Calu3 (cell line): ENCODE results near the gene SND1. TPM values are rescaled to one million over a fixed set of nuclear protein-coding genes. Genes with fewer than 3 reads are reported as not detected.
"Not testable (repeated sequence)": the region's sequence is repeated elsewhere in the genome, so short reads cannot be mapped to it uniquely, and the experiment has no call there.

Source experiments
- BruUV-seq: library from RNA; stranded (reverse); fragments of 400-500 nt; replicated peaks from 2 replicates; lab custom pipeline; 2021; lab: Mats Ljungman, UMichigan
- CTCF ChIA-PET: fragments of 300-600 bp; sonication (Branson Sonifier 250); formaldehyde crosslinking; loops from one replicate; lab custom pipeline; 2022; ENCODE audit warnings: antibody characterized with exemption; lab: Charles Lee
- DNase-seq: peaks from one replicate; pipeline ENCODE4 v3.0.0; 2022
- H3K27ac Mint-ChIP-seq: one replicate; pipeline ENCODE4 v1.8.0; 2022; ENCODE audit warnings: mixed read lengths; ENCODE audit not compliant: unreplicated experiment
- H3K27me3 Mint-ChIP-seq: one replicate; pipeline ENCODE4 v1.8.0; 2022; ENCODE audit warnings: mixed read lengths; ENCODE audit not compliant: unreplicated experiment
- H3K36me3 Mint-ChIP-seq: one replicate; pipeline ENCODE4 v1.8.0; 2022; ENCODE audit warnings: mild to moderate bottlenecking, moderate library complexity, mixed read lengths; ENCODE audit not compliant: insufficient read depth, unreplicated experiment
- H3K4me1 Mint-ChIP-seq: one replicate; pipeline ENCODE4 v1.8.0; 2022; ENCODE audit warnings: mild to moderate bottlenecking, low read depth, mixed read lengths; ENCODE audit not compliant: unreplicated experiment
- H3K4me3 Mint-ChIP-seq: one replicate; pipeline ENCODE4 v1.8.0; 2022; ENCODE audit warnings: mild to moderate bottlenecking, low read depth, moderate library complexity, mixed read lengths; ENCODE audit not compliant: unreplicated experiment
- H3K9me3 Mint-ChIP-seq: one replicate; pipeline ENCODE4 v1.8.0; 2022; ENCODE audit warnings: low read depth, mixed read lengths; ENCODE audit not compliant: unreplicated experiment
- CTCF ChIP-seq: fragments of 200-600 bp; IDR thresholded peaks from one replicate; pipeline ENCODE4 v1.8.0; 2022; ENCODE audit warnings: antibody characterized with exemption; ENCODE audit not compliant: unreplicated experiment
- intact Hi-C: fragments of 100-400 bp; cut with micrococcal nuclease; formaldehyde crosslinking; loops from one replicate; pipeline ENCODE4 v1.10.0; 2022; ENCODE audit not compliant: unreplicated experiment
- total RNA-seq: library from RNA; stranded (reverse); gene quantifications from 2 replicates; pipeline ENCODE4 v1.2.3, GENCODE V29; 2022

Gene SND1
- total RNA-seq, 1 experiment from 2014 or later, result 205 TPM

- intact Hi-C loops, result no loop called here
- Mint-ChIP-seq H3K27me3 (peaks cover 77% of the 10 kb centered on the region), H3K36me3 (peaks cover 27% of the 10 kb centered on the region), H3K4me3 (no peak overlapping the region), H3K9me3 (no peaks in the 10 kb centered on the region), H3K4me1 (no peaks in the 10 kb centered on the region), H3K27ac (peak overlapping the region; percentile 62)
- DNase-seq, result no peak
- BruUV-seq, result no TSS peak
- CTCF ChIA-PET, result no interaction called here
- no peak for TF ChIP-seq CTCF
Measured at GRCh38 chr7:128106821-128107220, 454.8 kb downstream of the SND1 start.

GRCh38 chr7:128107516-128107915, 455.5 kb downstream of the SND1 start:
- CTCF ChIA-PET, H3K4me3 Mint-ChIP-seq, BruUV-seq, intact Hi-C loops, H3K27ac Mint-ChIP-seq, H3K9me3 Mint-ChIP-seq, DNase-seq, H3K4me1 Mint-ChIP-seq: not testable (repeated sequence)
- peaks cover 27% of the 10 kb centered on the region for H3K36me3 Mint-ChIP-seq
- peaks cover 84% of the 10 kb centered on the region for H3K27me3 Mint-ChIP-seq

GRCh38 chr7:128108129-128108528, 456.1 kb downstream of the SND1 start:
- H3K9me3 Mint-ChIP-seq, result no peaks in the 10 kb centered on the region
- CTCF ChIA-PET, result no interaction called here
- no peak overlapping the region for H3K27ac Mint-ChIP-seq
- H3K36me3 Mint-ChIP-seq, result peaks cover 26% of the 10 kb centered on the region
- no TSS peak for BruUV-seq
- no peak for DNase-seq
- H3K4me1 Mint-ChIP-seq, result no peaks in the 10 kb centered on the region
- H3K27me3 Mint-ChIP-seq, result peaks cover 86% of the 10 kb centered on the region
- no peak for TF ChIP-seq CTCF
- intact Hi-C loops, result no loop called here
- no peak overlapping the region for H3K4me3 Mint-ChIP-seq

- Mint-ChIP-seq H3K27me3 (peaks cover 86% of the 10 kb centered on the region), H3K4me3 (no peak overlapping the region), H3K4me1 (no peaks in the 10 kb centered on the region), H3K36me3 (peaks cover 19% of the 10 kb centered on the region), H3K27ac (no peak overlapping the region), H3K9me3 (no peaks in the 10 kb centered on the region)
- DNase-seq, result no peak
- BruUV-seq, result no TSS peak
- intact Hi-C loops, result no loop called here
- TF ChIP-seq CTCF, result no peak
- CTCF ChIA-PET, result no interaction called here
Measured at GRCh38 chr7:128108641-128109423, 456.8 kb downstream of the SND1 start.

- H3K27ac Mint-ChIP-seq, H3K9me3 Mint-ChIP-seq, intact Hi-C loops, H3K4me1 Mint-ChIP-seq, BruUV-seq, CTCF ChIA-PET, H3K4me3 Mint-ChIP-seq, DNase-seq: not testable (repeated sequence)
- Mint-ChIP-seq H3K36me3 (peaks cover 13% of the 10 kb centered on the region), H3K27me3 (peaks cover 86% of the 10 kb centered on the region)
Measured at GRCh38 chr7:128109424-128109969, 457.5 kb downstream of the SND1 start.
